Hypothalamus (tissue), 51 donors: ENCODE data around the gene APBA1.
A peak's percentile ranks its signal among the peaks of the same experiment; 100 is the strongest.

Source experiments
- DNase-seq, 51 donors: peaks; one replicate each; lab custom pipeline; 2025; lab: John Stamatoyannopoulos, UW

The APBA1 gene

DNA sequence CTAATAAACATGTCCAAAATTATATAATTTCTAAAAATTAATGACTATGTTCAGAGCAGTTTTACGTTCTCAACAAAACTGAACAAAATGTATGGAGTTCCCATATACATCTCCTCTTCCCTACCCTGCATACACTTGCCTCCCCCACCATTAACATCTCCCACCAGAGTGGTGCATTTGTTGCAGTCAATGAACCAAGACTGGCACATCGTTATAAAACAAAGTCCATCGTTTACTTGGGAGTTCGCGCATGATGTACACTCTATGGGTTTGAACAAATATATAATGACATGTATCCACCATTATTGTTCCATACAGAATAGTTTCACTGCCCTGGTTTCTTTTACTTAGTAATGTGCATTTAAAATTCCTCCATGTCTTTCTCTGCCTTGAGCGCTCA is 130.1 kb downstream of the APBA1 start:
- DNase-seq, result no peak

- no peak for DNase-seq
These were observed 136.3 kb downstream of the APBA1 start for GRCh38 chr9:69535911-69536310.

DNA sequence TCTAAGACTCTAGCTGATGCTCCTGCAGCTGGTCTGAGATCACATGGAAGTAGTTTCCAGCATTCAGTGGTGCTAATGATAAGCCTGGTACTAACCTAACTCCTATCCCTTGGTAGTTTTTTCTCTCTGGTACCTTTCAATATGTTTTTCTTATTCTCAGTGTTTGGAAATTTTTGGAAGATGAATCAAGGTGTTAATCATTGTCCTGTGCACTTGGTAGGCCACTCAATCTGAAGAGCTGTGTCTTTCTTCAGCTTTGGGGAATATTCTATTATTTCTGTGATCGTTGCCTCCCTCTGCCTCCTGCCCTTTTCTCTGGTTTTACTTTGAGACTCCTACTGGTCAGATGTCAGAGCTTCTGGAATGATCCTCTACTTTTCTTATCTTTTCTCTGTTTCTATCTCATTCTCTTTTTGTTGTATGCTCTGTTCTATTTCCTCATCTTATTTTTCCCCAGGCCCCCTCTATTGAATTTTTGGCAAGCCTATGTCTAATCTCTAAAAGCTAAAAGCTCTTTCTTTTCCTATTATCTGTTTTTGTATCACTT is 136.8 kb downstream of the APBA1 start:
- no peak for DNase-seq

GRCh38 chr9:69532396-69532795 is 139.8 kb downstream of the APBA1 start:
- DNase-seq, result no peak

- no peak for DNase-seq
These were observed 144.7 kb downstream of the APBA1 start for GRCh38 chr9:69527454-69527853.

DNA sequence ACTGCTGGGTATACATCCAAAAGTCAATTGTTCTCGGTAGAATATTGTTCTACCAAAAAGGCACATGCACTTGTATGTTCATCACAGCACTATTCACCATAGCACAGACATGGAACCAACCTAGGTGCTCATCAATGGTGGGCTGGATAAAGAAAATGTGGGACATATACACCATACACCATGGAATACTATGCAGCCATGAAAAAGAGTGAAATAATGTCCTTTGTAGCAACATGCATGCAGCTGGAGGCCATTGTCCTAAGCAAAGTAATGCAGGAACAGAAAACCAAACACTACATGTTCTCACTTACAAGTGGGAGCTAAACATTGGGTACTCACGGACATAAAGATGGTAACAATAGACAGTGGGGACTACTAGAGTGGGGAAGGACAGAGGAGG is 145.5 kb downstream of the APBA1 start:
- DNase-seq, result no peak

DNA sequence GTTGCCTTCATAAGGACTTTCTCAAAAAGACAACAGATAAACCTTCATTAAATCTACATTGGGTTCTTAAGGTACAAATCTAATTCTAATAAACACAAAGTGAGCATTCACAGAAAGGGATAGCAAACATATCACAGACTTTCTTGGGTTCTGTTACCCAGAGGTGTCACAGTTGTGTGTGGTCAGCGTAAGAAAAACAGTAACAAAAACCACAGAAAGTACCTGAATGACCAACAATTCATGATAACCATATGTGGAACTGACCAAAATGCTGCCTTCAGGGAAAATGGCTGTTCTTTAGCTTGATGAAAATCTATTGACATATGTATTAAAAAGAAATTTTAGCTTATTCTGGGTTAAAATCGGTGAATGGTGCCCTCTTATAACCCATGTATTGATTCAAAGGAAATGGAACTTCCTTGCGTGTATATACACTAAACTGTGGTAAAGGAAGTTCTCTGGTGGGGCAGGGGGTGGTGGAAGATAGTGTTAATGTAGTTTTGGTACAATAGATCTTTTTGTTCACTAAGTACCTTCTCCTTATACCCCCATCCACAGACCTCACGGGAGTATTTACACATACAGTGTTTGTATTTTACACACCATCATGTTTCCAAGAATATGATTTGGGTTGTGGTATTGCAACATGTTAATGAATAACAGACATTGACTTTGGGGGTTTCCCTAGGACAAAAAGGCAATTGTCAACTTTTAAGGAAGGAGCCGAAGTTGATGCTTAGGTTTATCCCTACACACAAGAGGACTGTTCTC is 152.5 kb downstream of the APBA1 start:
- no peak for DNase-seq

- no peak for DNase-seq
These were observed 155.5 kb downstream of the APBA1 start for GRCh38 chr9:69516353-69517322.

DNA sequence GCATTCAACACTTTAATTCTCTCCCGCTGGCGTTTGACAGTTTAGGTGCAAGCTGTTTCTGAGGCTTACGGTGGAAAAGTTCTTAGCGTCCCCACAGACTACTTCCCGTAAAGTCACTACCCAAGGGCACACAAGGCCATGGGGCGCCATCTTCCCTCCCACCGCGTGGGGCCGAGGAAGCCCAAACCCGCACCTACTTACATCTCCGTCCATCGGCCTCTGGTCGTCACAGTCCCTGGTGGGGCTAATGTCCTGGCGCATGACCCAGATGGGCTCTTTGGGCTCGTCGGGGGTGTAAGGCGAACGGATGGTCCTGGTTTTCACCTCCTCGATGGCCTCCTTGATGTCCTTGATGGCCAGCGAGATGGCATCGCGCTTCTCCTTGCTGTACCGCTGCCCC is 156.4 kb downstream of the APBA1 start:
- DNase-seq, result no peak

- DNase-seq, result no peak
These were observed 158.9 kb downstream of the APBA1 start for GRCh38 chr9:69513141-69513820.

DNA sequence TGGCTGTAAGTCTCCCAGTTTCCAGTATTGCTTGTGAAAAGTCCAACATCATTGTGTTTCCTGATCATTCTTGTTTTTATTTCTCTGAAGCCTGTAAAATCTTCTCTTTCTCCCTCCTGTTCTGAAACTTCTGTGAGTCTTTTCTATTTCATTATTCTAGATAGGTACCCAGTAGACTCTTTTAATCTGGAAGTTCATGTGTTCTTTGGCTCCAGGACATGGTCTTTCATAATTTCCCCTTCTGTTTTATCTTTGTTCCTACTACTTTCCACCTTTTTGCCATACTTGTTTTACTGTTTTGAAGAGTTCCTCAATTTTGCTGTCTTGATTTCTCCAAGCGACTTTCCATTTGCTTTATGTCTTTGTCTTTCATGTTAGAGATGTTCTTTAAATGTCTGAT is 168.1 kb downstream of the APBA1 start:
- no peak for DNase-seq

GRCh38 chr9:69502671-69503301 is 169.4 kb downstream of the APBA1 start:
- DNase-seq, result peak in 1 of 51 donors; percentile 25

DNA sequence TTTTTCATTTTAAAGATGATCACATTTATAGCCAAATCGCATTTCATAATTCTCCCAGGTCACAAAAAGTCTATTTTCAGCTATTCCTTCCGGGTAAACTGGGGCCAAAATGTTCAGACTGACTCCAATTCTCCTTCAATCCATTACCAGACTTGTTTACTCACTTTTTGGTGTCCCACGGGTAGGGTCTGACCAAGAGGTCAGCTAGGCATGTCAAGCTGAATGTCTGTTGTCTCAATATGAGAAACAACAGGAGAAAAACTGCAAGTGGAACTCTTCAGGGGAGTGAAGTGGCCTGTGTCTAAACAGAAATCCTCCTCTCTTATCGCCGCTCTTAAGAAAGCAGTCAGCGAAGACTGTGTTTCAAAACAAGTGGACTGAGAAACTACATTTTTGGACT is 171.3 kb downstream of the APBA1 start:
- DNase-seq, result no peak

- no peak for DNase-seq
These were observed 172.2 kb downstream of the APBA1 start for GRCh38 chr9:69499959-69500358.

GRCh38 chr9:69499407-69499806 is 172.8 kb downstream of the APBA1 start:
- DNase-seq, result no peak

DNA sequence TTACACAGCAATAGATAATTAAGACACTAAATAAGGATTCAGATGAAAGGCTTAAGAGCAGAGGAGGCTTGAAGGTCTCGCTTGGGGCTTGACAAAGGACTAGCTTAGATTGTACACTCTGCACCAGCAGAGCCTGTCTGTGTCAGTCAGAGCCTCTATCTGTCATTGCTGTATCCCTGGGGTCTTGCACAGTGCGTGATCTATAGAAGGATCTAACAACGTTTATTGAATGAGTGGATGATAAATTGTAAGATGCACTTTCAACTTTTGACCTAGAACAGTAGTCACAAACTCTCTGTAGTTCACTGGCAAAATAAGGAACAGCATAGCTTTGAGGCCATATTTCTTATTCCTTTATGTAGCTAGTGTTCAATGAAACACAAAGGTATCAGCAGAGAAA is 173.7 kb downstream of the APBA1 start:
- DNase-seq, result no peak

DNA sequence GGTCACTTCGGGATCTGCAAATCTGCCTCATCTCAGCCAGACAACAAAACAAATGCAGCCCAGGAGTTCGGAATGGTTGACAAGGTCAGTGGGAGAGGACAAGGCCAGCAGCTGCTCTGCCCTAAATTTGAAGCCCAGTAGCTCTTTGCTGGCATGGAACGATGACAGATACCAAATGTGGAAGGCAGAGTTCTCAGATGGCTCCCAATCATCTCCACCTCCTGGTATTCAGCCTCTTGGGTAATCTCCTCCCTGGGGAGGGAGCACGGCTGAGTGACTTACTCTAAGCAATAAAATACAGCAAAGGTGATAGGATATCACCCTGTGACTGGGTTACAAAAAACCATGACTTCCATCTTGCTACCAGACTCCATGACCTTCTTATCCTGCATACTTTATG is 174.4 kb downstream of the APBA1 start:
- no peak for DNase-seq

DNA sequence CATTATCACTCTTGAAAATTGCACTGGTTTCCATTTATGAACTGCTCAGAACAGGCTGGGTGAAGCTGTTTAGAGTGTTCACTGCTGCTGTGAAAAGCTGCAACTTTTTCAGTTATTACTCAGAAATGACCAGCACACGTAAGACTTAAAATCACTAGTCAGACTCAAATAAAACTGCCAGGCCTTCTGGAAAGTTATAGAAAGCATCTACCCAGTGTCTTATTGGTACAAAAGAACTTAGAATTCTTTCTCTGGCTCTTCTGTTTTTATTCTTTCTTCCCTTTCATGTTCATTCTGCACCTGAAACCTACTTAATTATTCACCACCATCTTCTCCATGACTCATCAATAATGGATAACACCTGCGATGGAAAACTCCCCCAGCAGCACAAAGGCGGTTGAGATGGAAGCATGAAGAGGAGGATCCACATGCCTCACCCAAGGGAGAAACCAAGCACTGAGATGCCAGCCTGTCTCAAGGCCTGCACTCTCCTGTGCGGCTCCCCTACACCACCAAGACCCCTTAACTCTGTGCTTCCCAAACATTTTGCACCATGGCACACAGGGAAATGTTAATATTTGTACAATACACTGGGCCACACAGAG is 175.2 kb downstream of the APBA1 start:
- peak in 1 of 51 donors; percentile 18 for DNase-seq

- no peak for DNase-seq
These were observed 176.9 kb downstream of the APBA1 start for GRCh38 chr9:69495296-69495695.

- no peak for DNase-seq
These were observed 177.4 kb downstream of the APBA1 start for GRCh38 chr9:69494763-69495162.
